HS-5 (cell line): ENCODE measurements around the gene ARHGAP26.

Source experiments
- DNase-seq: peaks from one replicate; pipeline ENCODE4 v3.0.0-alpha.2; 2012; ENCODE audit warnings: low read depth

Gene ARHGAP26

GRCh38 chr5:142811866-142812557 lies 41.8 kb downstream of the ARHGAP26 start:
- DNase-seq, result no peak

- no peak for DNase-seq
Observed at GRCh38 chr5:142813220-142813619, 43.0 kb downstream of the ARHGAP26 start.

DNA sequence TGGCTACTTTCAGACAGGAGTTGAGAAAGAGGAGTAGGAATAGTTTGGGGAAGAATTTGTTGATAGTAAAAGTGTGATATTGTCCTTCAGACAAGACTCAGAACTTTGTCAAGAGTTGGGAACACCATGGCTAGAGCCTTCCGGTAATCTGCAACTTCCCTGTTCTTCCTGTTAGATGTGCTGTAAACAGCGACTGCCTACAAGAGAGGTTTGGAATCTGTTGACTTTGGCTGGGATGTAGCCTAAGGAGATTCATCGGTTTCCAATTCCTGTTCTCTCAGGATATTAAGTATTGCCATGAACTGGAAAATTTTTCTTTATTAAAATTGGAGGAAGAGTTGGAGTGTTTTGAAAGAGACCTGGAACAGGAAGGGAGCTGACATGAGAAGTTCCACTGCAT lies 43.9 kb downstream of the ARHGAP26 start:
- DNase-seq, result no peak

- DNase-seq, result no peak
Observed at GRCh38 chr5:142815469-142815868, 45.3 kb downstream of the ARHGAP26 start.

GRCh38 chr5:142816531-142817430 lies 46.6 kb downstream of the ARHGAP26 start:
- no peak for DNase-seq

DNA sequence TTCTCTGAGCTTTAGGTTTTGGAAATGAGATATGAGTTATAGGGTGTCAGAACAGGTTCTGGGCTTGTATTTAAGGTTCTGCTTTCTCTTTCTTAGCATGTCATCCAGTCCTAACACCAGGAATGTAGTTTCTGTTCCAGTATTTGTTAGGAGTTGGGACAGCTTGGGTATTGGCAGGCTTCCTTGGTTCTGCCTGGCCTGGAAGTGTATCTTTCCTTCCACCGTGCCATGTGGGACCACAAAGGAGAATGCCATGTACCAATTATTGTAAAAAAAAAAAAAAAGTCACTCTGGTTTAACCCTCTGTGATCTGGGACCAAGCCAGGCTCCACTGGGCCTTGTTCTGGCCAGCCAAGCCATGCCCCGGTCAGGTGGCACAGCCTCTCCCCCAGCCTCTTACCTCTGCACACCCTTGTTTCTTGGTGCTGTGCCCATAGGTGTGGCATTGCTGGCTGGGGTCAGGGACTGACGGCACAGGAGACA lies 47.8 kb downstream of the ARHGAP26 start:
- no peak for DNase-seq

DNA sequence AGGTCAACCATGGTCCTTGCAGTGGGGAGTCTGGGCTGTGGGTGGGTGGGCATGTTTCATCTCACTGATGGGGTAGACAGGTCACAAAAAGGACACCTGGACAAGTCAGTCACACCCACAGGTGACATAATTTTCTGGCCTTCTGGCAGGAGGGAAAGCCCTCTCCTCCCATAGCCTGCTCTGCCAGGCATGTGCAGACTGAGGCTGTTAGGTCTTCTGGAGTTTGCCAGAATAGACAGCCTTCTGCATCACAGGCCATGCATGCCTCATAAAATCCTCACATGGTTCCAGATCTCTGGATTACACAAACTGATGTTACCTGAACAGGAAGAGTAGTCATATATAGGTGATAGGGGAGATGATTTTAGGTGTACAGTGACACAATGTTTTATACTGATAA lies 49.1 kb downstream of the ARHGAP26 start:
- no peak for DNase-seq

DNA sequence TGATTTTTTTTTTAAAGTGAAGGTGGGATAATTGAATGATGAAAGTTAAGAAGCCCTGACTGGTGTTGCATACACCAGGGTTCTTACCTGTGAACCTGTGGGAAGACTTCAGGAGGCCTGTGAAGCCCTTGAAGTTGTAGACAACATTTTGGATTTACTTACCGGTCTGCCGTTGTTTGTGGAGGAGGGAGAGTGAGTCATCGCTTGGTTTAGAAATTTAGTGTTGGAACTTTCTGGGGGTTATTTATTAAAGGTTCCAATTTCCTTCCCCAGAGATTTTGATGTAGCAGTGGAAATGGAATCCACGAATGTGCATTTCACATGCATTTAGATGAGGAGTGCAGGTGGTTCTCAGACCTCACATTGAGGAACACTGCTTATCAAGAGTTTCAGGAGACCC lies 49.6 kb downstream of the ARHGAP26 start:
- DNase-seq, result no peak

GRCh38 chr5:142820447-142820846 lies 50.3 kb downstream of the ARHGAP26 start:
- DNase-seq, result no peak

- no peak for DNase-seq
Observed at GRCh38 chr5:142821034-142821732, 51.0 kb downstream of the ARHGAP26 start.

GRCh38 chr5:142821733-142822487 lies 51.7 kb downstream of the ARHGAP26 start:
- peak; percentile 68 for DNase-seq

DNA sequence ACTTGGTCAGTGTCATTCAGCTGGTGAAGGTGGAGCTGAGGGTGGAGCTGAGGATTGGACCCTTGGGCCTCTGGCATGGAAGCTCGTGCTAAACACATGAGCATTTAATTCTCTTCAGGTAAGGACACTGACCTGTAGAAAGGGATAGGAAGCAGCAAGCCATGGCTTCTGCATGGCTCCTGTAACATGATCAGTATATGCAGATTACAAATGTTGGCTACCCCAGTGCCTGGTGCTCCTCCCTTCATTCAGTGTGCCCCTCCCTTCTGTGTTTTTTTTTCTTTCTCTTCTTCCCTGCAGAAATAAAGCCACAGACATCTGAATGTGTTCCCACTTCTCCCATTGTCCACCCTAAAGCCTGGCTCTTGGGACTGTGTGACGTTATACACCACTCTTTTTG lies 52.9 kb downstream of the ARHGAP26 start:
- DNase-seq, result no peak

- DNase-seq, result no peak
Observed at GRCh38 chr5:142823806-142824205, 53.6 kb downstream of the ARHGAP26 start.

DNA sequence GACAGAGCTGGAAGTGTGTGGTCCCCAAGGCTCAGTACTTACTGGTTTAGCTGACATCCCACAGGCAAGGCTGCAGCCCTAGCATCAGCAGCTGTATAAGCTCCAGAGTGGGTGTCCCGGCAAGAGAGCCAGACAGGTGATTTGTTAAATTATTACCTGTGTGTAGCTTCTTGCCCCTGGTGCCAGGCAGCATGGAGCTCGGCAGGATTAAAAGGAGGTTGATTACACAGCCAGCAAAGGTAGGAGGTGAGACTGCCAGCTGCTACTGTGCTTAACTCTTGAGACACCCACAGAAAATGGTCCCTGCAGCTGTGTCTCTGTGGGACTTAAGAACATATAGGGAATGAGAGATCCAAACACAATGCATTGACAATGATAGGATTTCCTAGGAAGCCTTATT lies 54.2 kb downstream of the ARHGAP26 start:
- no peak for DNase-seq

DNA sequence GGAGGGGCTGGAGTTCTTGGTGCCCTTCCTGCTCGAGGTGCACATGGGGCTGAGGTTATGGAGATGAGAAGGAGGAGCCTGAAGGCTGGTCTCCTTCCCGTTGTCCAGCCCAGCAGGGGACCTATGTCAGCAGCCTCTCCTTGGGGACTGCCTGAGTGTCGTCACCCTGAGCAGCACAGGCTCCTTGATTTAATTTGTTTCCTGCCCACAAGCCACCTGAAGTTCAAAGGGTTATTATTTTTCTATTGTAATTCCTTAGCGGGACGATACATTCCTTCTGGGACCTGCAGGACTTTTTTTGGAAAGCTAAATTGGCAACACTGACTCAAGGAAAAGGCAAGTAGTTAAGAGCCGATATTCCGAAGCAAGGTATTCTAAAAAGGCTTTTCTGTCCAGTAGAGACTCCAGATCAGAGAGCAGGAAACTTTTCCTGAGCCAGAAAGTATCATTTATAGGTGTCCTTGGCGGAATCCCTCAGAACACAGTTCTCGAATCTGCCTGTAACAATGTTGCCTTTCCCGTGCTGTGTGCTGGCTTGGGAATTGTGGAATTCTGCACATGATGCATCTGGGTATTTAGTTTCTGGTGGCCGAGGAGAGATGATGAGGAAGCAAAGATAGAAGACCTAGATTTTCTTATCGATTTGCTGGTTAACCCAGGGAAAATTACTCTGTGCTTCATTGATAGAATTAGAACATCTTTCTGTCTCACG lies 55.4 kb downstream of the ARHGAP26 start:
- DNase-seq, result no peak

DNA sequence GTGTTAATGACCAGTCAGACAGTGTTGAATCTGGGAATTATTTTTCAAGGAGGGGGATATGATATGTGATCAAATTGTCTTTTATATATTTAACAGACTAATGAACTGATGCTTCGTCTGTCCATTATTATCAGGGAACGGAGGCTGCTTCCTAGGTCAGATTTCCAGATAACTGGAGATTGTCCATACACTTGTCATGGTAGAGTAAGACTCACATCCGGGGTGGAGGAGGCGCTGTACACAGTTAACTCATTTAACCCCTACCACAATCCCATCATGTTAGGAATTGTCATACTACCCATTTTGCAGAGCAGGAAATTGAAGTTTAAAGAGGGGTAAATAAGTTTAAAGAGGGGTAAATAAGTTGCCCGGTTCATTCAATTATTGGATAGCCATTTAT lies 55.9 kb downstream of the ARHGAP26 start:
- no peak for DNase-seq

DNA sequence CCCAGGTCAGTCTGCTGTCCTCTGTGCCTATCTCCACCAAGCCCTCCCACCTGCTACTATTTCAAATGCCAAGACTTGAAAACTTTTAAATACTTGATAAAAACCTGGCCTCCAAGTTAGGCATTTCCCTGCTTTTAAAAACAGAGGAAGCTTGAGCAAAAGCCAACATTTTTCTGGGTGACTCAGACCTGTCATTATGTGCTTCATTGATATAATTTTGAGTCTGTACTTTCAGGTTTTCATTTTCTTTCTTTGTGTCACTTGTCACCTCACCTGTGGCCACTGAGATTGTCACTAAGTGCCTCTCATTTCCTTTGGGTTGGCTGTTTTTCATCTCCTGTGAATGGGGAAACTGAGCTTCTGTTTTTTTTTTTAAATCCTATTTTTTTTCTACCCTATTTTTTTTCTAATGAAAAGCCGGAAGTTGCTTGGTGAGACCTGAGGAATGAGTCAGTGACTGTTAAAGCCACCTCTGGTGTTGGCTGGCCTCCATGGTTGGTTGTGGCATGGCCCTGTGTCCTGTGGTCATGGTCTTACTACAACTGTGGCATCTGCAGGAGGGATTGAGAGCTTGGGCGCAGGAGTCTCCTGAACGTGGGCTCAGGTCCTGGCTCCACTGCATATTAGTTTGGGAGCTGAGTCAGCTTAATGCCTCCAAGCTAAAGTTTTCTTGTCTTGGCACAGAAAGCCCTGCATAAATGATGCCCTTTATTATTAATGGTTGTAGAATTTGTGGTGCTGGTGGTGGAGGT lies 56.7 kb downstream of the ARHGAP26 start:
- DNase-seq, result no peak

- DNase-seq, result no peak
Observed at GRCh38 chr5:142827934-142828576, 57.9 kb downstream of the ARHGAP26 start.

DNA sequence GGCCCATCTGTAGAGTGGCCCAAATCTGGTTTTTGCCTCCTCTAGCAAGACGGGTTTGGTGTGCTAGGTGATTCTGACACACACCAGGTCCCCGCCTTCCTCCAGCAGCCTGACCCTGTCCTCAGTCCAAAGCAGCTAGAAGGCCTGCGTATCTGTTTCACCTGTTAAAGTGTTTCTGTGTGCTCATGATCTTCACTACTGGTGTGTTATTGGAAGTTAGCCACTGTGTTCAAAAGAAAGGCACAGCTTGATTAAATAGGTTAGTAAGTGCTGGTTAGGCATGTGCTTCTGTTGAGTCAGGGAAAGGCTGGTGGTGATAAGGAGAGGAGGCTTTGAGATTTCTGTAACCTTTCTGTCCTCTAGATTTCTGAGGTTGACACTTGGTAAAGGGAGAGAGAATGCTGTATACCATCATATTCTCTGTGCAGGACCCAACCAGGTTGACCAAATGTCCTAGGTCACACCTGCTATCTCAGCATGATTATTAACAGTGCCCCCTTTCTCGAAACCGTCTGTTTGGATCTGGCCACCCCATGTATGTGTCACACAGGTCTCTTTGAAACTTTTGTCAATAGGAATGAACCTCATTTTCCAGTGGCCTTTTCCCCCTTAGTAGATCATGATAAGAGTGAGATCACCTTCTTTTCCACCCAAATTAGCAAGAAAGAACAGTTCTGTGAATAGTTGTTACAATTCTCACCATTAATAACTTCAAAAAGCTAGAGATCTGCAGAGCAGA lies 58.8 kb downstream of the ARHGAP26 start:
- DNase-seq, result no peak
